Liver (tissue), 9 donors: Measurements from ENCODE around the gene SLC25A21. TPM values are rescaled to one million over a fixed set of nuclear protein-coding genes. Genes with fewer than 3 reads are reported as not detected.

Experiments used
- DNase-seq: peaks from one replicate; pipeline ENCODE4 v3.0.0-alpha.2; 2017; ENCODE audit warnings: low spot score
- H3K27ac ChIP-seq, 2 donors: one replicate each; pipeline ENCODE4 v1.7.0; 2013; ENCODE audit warnings: inconsistent platforms in 2 of 2, low read length in 2 of 2, control low read depth in 1 of 2, low read depth in 1 of 2, mild to moderate bottlenecking in 1 of 2
- H3K27me3 ChIP-seq, 4 donors: one replicate each; pipeline versions ENCODE4 v1.6.1 to v1.7.0; 2013; ENCODE audit warnings: low read length in 3 of 4, inconsistent platforms in 1 of 4, mild to moderate bottlenecking in 1 of 4, moderate library complexity in 1 of 4; ENCODE audit not compliant: control insufficient read depth in 4 of 4, insufficient read depth in 4 of 4
- H3K36me3 ChIP-seq, 4 donors: one replicate each; pipeline versions ENCODE4 v1.6.1 to v1.7.0; 2013; ENCODE audit warnings: low read length in 3 of 4, mild to moderate bottlenecking in 3 of 4, low read depth in 1 of 4, moderate library complexity in 1 of 4; ENCODE audit not compliant: control insufficient read depth in 4 of 4, insufficient read depth in 3 of 4
- H3K4me1 ChIP-seq, 4 donors: one replicate each; pipeline versions ENCODE4 v1.6.1 to v1.7.0; 2013; ENCODE audit warnings: low read length in 3 of 4, mild to moderate bottlenecking in 3 of 4, moderate library complexity in 1 of 4; ENCODE audit not compliant: control insufficient read depth in 4 of 4, insufficient read depth in 4 of 4
- H3K4me3 ChIP-seq, 3 donors: one replicate each; pipeline versions ENCODE4 v1.6.1 to v1.7.0; 2013; ENCODE audit warnings: low read length in 3 of 3, control low read depth in 1 of 3, low read depth in 1 of 3, mild to moderate bottlenecking in 1 of 3
- H3K9ac ChIP-seq, 2 donors: one replicate each; pipeline ENCODE4 v1.7.0; 2013; ENCODE audit warnings: low read length in 2 of 2, mild to moderate bottlenecking in 2 of 2, moderate library complexity in 2 of 2, control low read depth in 1 of 2, low read depth in 1 of 2
- H3K9me3 ChIP-seq, 4 donors: one replicate each; pipeline versions ENCODE4 v1.6.1 to v1.7.0; 2013; ENCODE audit warnings: low read length in 3 of 4; ENCODE audit not compliant: control insufficient read depth in 4 of 4
- ATF3 ChIP-seq: IDR thresholded peaks from 2 replicates; pipeline ENCODE4 v1.6.1; 2016; ENCODE audit warnings: antibody characterized with exemption
- EGR1 ChIP-seq, 2 donors: IDR thresholded peaks; 2 replicates each; pipeline ENCODE4 v1.6.1; 2016 to 2018; ENCODE audit warnings: antibody characterized with exemption in 2 of 2, low read depth in 2 of 2
- FOXA1 ChIP-seq: IDR thresholded peaks from 2 replicates; pipeline ENCODE4 v1.6.1; 2016; ENCODE audit warnings: antibody characterized with exemption
- FOXA2 ChIP-seq: IDR thresholded peaks from 2 replicates; pipeline ENCODE4 v1.6.1; 2016; ENCODE audit warnings: antibody characterized with exemption
- GABPA ChIP-seq, 2 donors: IDR thresholded peaks in 1 of 2; conservative IDR thresholded peaks in 1 of 2; 2 replicates each; pipeline ENCODE4 v1.6.1; 2016; ENCODE audit warnings: antibody characterized with exemption in 2 of 2, mild to moderate bottlenecking in 1 of 2, moderate library complexity in 1 of 2
- HNF4G ChIP-seq: IDR thresholded peaks from 2 replicates; pipeline ENCODE4 v1.6.1; 2016; ENCODE audit warnings: antibody characterized with exemption
- JUND ChIP-seq, 2 donors: IDR thresholded peaks; 2 replicates each; pipeline ENCODE4 v1.6.1; 2016; ENCODE audit warnings: antibody characterized with exemption in 2 of 2
- MAX ChIP-seq: IDR thresholded peaks from 2 replicates; pipeline ENCODE4 v1.6.1; 2016; ENCODE audit warnings: antibody characterized with exemption
- RAD21 ChIP-seq, 2 donors: IDR thresholded peaks; 2 replicates each; pipeline ENCODE4 v1.6.1; 2016; ENCODE audit warnings: antibody characterized with exemption in 2 of 2, mild to moderate bottlenecking in 2 of 2
- REST ChIP-seq: IDR thresholded peaks from 2 replicates; pipeline ENCODE4 v1.6.1; 2016; ENCODE audit warnings: antibody characterized with exemption, mild to moderate bottlenecking
- RXRA ChIP-seq, 2 donors: IDR thresholded peaks; 2 replicates each; pipeline ENCODE4 v1.6.1; 2017 to 2018; ENCODE audit warnings: antibody characterized with exemption in 2 of 2, mild to moderate bottlenecking in 1 of 2
- SP1 ChIP-seq: IDR thresholded peaks from 2 replicates; pipeline ENCODE4 v1.6.1; 2018; ENCODE audit warnings: antibody characterized with exemption, mild to moderate bottlenecking
- YY1 ChIP-seq: IDR thresholded peaks from 2 replicates; pipeline ENCODE4 v1.6.1; 2016; ENCODE audit warnings: antibody characterized with exemption, mild to moderate bottlenecking
- ZBTB33 ChIP-seq: IDR thresholded peaks from 2 replicates; pipeline ENCODE4 v1.6.1; 2016; ENCODE audit warnings: antibody characterized with exemption
- WGBS: extraction: QIAGEN DNeasy Blood & Tissue Kit; methylation state at CpG from one replicate; pipeline ENCODE4 v1.1.7; 2013; 5-methylcytosine and 5-hydroxymethylcytosine counted together
- polyA plus RNA-seq, 2 donors: library from polyadenylated mRNA; stranded (reverse) in 1 of 2; unstranded in 1 of 2; fragments of 200-250 nt in 1 of 2; fragments of >200 nt in 1 of 2; fragmentation: Nextera tagmentation in 1 of 2; extraction: Ambion mirVana in 1 of 2; gene quantifications; one replicate each; pipeline versions ENCODE4 v1.2.1 to v1.2.3, GENCODE V29; 2013 to 2015
- total RNA-seq, 2 donors: library from RNA; depleted of rRNA; stranded (reverse); fragments of >200 nt; gene quantifications; one replicate each; pipeline ENCODE4 v1.2.3, GENCODE V29; 2014
- donor health status: healthy.
- donor health status: healthy.
- donor health status: healthy.
- donor health status: healthy.
- donor health status: healthy.

The SLC25A21 gene
- total and polyA plus RNA-seq, 4 donors: 0.13 to 24.3 (median 0.23) TPM

GRCh38 chr14:36660736-36661505 lies 511.5 kb downstream of the SLC25A21 start:
- H3K36me3 ChIP-seq: no peaks in the 10 kb centered on the region
- peaks cover 17 to 49% (median 37%) of the 10 kb centered on the region in 4 donors for H3K4me1 ChIP-seq
- whole genome bisulfite sequencing: 7% methylated on average over 35 of the region's 35 CpGs
- TF ChIP-seq REST: no peak
- TF ChIP-seq MAX: no peak
- TF ChIP-seq ZBTB33: no peak
- no peak for TF ChIP-seq GABPA (IDR thresholded peaks at IDR 0.05 in 1 of 2, conservative IDR thresholded peaks at IDR 0.05 in 1 of 2)
- TF ChIP-seq FOXA2: no peak
- TF ChIP-seq EGR1 (IDR thresholded peaks at IDR 0.05; ENCODE audit: low read depth in 2 of 2): no peak
- TF ChIP-seq RXRA (IDR thresholded peaks at IDR 0.05): no peak
- no peak for TF ChIP-seq SP1
- TF ChIP-seq RAD21 (IDR thresholded peaks at IDR 0.05): no peak
- no peak for TF ChIP-seq ATF3
- no peak for TF ChIP-seq YY1
- no peak for TF ChIP-seq HNF4G
- no peak for TF ChIP-seq FOXA1
- no peak for TF ChIP-seq JUND (IDR thresholded peaks at IDR 0.05)
- H3K27me3 ChIP-seq: peaks cover 2 to 49% (median 28%) of the 10 kb centered on the region in 4 donors
- no peak overlapping the region for H3K27ac ChIP-seq
- H3K4me3 ChIP-seq: peak overlapping the region in 1 of 3 donors; percentile 30
- no peak overlapping the region for H3K9ac ChIP-seq
- no peak for DNase-seq
- peaks cover 0 to 5% (median 0%) of the 10 kb centered on the region in 4 donors for H3K9me3 ChIP-seq

- H3K9ac ChIP-seq: no peak overlapping the region
- H3K27me3 ChIP-seq: peaks cover 2 to 45% (median 31%) of the 10 kb centered on the region in 4 donors
- TF ChIP-seq GABPA (IDR thresholded peaks at IDR 0.05 in 1 of 2, conservative IDR thresholded peaks at IDR 0.05 in 1 of 2): no peak
- TF ChIP-seq YY1: no peak
- no peak overlapping the region for H3K4me3 ChIP-seq
- H3K27ac ChIP-seq: no peak overlapping the region
- H3K36me3 ChIP-seq: no peaks in the 10 kb centered on the region
- H3K4me1 ChIP-seq: peaks cover 17 to 48% (median 39%) of the 10 kb centered on the region in 4 donors
- peaks cover 0 to 5% (median 0%) of the 10 kb centered on the region in 4 donors for H3K9me3 ChIP-seq
- no peak for DNase-seq
- WGBS: 5% methylated on average over 19 of the region's 19 CpGs
Observed at GRCh38 chr14:36659822-36660735, 512.3 kb downstream of the SLC25A21 start.
